Anterior cingulate cortex (tissue), 58 donors: ENCODE data around the gene STK32C.
A peak's percentile ranks its signal among the peaks of the same experiment; 100 is the strongest.
"Not testable (repeated sequence)": the region's sequence is repeated elsewhere in the genome, so short reads cannot be mapped to it uniquely, and the experiment has no call there.

Experiments
- DNase-seq, 58 donors: peaks; one replicate each; lab custom pipeline; 2025; lab: John Stamatoyannopoulos, UW

STK32C gene

GRCh38 chr10:132303361-132304115, 4.2 kb downstream of the STK32C start:
- no peak for DNase-seq

- no peak for DNase-seq
Measured at GRCh38 chr10:132302421-132303310, 5.1 kb downstream of the STK32C start.

GRCh38 chr10:132301371-132302330, 6.1 kb downstream of the STK32C start:
- DNase-seq, result peak in 1 of 58 donors; percentile 55

- peak in 7 of 58 donors; percentile 33 to 54 (median 47) for DNase-seq
Measured at GRCh38 chr10:132300582-132300981, 7.2 kb downstream of the STK32C start.

GRCh38 chr10:132299371-132300336, 8.1 kb downstream of the STK32C start:
- no peak for DNase-seq

- DNase-seq, result no peak
Measured at GRCh38 chr10:132298038-132298881, 9.5 kb downstream of the STK32C start.

- no peak for DNase-seq
Measured at GRCh38 chr10:132297526-132297925, 10.2 kb downstream of the STK32C start.

GRCh38 chr10:132296666-132297443, 10.9 kb downstream of the STK32C start:
- no peak for DNase-seq

GRCh38 chr10:132295481-132295880, 12.3 kb downstream of the STK32C start:
- not testable (repeated sequence) for DNase-seq

- no peak for DNase-seq
Measured at GRCh38 chr10:132294561-132295318, 13.0 kb downstream of the STK32C start.

- no peak for DNase-seq
Measured at GRCh38 chr10:132293813-132294520, 13.8 kb downstream of the STK32C start.

GRCh38 chr10:132293201-132293812, 14.4 kb downstream of the STK32C start:
- peak in 41 of 58 donors; percentile 30 to 86 (median 65) for DNase-seq

GRCh38 chr10:132292287-132293200, 15.2 kb downstream of the STK32C start:
- no peak for DNase-seq

GRCh38 chr10:132291826-132292225, 15.9 kb downstream of the STK32C start:
- DNase-seq, result no peak
